Upper lobe of left lung (tissue), 6 donors: Measurements from ENCODE around the gene RPAP2. TPM values are rescaled to one million over a fixed set of nuclear protein-coding genes. Genes with fewer than 3 reads are reported as not detected.

ENCODE experiments used
- ATAC-seq, 2 donors: fragments of 200-7000 bp; cut with Tn5 transposase; one replicate each; pipeline ENCODE4 v1.9.1; 2022; ENCODE audit warnings: mild to moderate bottlenecking in 2 of 2, moderate library complexity in 2 of 2; ENCODE audit not compliant: low FRiP score in 2 of 2
- DNase-seq, 2 donors: peaks; one replicate each; pipeline ENCODE4 v3.0.0-alpha.2; 2019 to 2020
- H3K27ac ChIP-seq, 4 donors: fragments of 200-600 bp; sonication (generic); one replicate each; pipeline ENCODE4 v1.5.1; 2016 to 2019
- H3K27me3 ChIP-seq, 4 donors: fragments of 200-600 bp; sonication (generic); one replicate each; pipeline ENCODE4 v1.5.1; 2017 to 2019
- H3K36me3 ChIP-seq, 4 donors: fragments of 200-600 bp; sonication (generic); one replicate each; pipeline ENCODE4 v1.5.1; 2016 to 2019
- H3K4me1 ChIP-seq, 4 donors: fragments of 200-600 bp; sonication (generic); one replicate each; pipeline ENCODE4 v1.5.1; 2018 to 2019
- H3K4me3 ChIP-seq, 4 donors: fragments of 200-600 bp; sonication (generic); one replicate each; pipeline ENCODE4 v1.5.1; 2017 to 2019; ENCODE audit warnings: mild to moderate bottlenecking in 2 of 4, moderate library complexity in 1 of 4
- H3K9me3 ChIP-seq, 4 donors: fragments of 200-600 bp; sonication (generic); one replicate each; pipeline ENCODE4 v1.5.1; 2018 to 2019
- EP300 ChIP-seq, 4 donors: sonication (generic); formaldehyde crosslinking; IDR thresholded peaks; one replicate each; pipeline ENCODE4 v1.5.1; 2017; ENCODE audit warnings: antibody characterized with exemption in 4 of 4, control low read depth in 2 of 4
- POLR2A ChIP-seq, 4 donors: fragments of 450-650 bp; IDR thresholded peaks; one replicate each; pipeline ENCODE4 v1.5.1; 2016 to 2017; ENCODE audit warnings: antibody characterized with exemption in 4 of 4, mild to moderate bottlenecking in 2 of 4
- POLR2AphosphoS5 ChIP-seq, 2 donors: sonication (generic); formaldehyde crosslinking; IDR thresholded peaks; one replicate each; pipeline ENCODE4 v1.5.1; 2017; ENCODE audit warnings: antibody characterized with exemption in 2 of 2
- WGBS, 2 donors: methylation state at CpG; one replicate each; pipeline ENCODE4 v1.1.5; 2017 to 2018; 5-methylcytosine and 5-hydroxymethylcytosine counted together
- total RNA-seq, 6 donors: library from RNA; depleted of rRNA in 4 of 6; stranded (reverse); fragments of >200 nt in 4 of 6; gene quantifications; one replicate each; pipeline versions ENCODE4 v1.1.0 to v1.2.1, GENCODE V29; 2016 to 2021
- TF ChIP-seq, protein P1 (sequence below), 6 experiments: fragments of 450-650 bp in 4 of 6; fragments of 200-600 bp in 2 of 6; sonication (generic) in 2 of 6; IDR thresholded peaks; one replicate each; pipeline ENCODE4 v1.5.1; 2016 to 2019; ENCODE audit warnings: antibody characterized with exemption in 6 of 6
- donor health status: DM: no; HTN: no; CAD: no; lungs with moderate emphysema.
- donor health status: DM: no; HTN: yes; CAD: no; lungs with severe emphysema.

The RPAP2 gene
- total RNA-seq, 6 donors from 2014 or later, result 3.6 to 15.8 (median 5.6) TPM

DNA sequence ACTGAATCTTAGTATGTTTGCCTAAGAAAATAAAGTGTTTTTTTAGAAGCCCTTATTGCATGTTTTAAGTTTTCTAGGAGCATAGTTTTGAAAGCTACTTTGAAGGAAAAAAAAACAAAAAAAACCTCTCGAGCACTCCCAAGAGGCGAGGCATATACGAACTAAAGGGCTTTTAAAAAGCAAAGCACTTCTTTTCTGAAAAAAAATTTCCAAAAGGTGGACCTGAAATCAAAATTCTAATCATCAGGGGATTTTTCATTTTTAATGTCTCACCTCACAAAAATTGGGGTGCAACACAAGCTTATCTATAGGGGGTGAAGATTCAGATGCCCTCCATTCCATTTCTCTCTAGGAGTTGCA lies 666 bp upstream of the RPAP2 start:
- H3K27ac ChIP-seq, result peak overlapping the region; percentile 86 to 98 (median 92)
- DNase-seq, result no peak
- H3K27me3 ChIP-seq, result no peaks in the 10 kb centered on the region
- H3K9me3 ChIP-seq, result no peaks in the 10 kb centered on the region
- H3K4me3 ChIP-seq, result peak overlapping the region; percentile 27 to 80 (median 77)
- peaks cover 0 to 10% (median 0%) of the 10 kb centered on the region in 4 donors for H3K36me3 ChIP-seq
- TF ChIP-seq POLR2A (IDR thresholded peaks at IDR 0.05), result no peak
- peaks cover 11 to 18% (median 15%) of the 10 kb centered on the region in 4 donors for H3K4me1 ChIP-seq
- no peak for ATAC-seq
- 12 to 26% methylated on average over 3 of the region's 3 CpGs for WGBS, 2 donors

DNA sequence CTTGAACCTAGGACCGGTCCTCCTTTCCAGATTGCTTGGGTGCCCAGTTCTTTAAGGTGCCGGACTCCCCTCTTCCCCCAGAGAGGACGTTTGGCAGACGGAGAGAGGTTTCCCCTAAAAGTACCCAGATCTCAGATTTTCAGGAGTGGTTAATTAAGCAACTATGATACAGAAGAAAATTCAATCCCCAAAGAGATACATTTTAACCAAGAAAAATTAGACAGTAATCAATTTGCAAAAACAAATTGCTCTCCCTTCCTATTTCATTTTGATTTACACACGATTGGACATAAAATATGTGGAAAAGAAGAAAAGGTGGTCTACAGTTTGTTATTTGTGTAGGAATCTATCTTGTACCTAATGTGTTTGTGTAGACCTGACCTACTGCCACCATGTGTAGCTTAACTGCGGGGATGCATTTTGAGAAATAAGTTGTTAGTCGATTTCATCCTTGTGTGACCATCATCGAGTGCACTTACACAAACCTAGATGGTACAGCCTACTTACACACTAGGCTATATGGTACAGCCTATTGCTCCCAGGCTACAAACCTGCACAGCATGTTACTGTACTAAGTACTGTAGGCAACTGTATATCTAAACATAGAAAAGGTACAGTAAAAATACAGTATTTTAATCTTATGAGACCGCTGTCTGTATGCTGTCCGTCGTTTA lies 755 bp downstream of the RPAP2 start:
- Histone ChIP-seq H3K4me1 (peaks cover 11 to 18% (median 15%) of the 10 kb centered on the region in 4 donors), H3K4me3 (peak overlapping the region; percentile 27 to 80 (median 77)), H3K36me3 (peaks cover 0 to 20% (median 0%) of the 10 kb centered on the region in 4 donors), H3K27me3 (no peaks in the 10 kb centered on the region), H3K27ac (peak overlapping the region; percentile 86 to 98 (median 92)), H3K9me3 (no peaks in the 10 kb centered on the region)
- WGBS, 2 donors, result 39 to 44% methylated on average over 11 of the region's 11 CpGs
- ATAC-seq (no peak), DNase-seq (no peak)
- TF ChIP-seq POLR2A (IDR thresholded peaks at IDR 0.05) (no peak), POLR2AphosphoS5 (IDR thresholded peaks at IDR 0.05) (no peak), EP300 (IDR thresholded peaks at IDR 0.05) (no peak)
- TF ChIP-seq, protein P1, sequence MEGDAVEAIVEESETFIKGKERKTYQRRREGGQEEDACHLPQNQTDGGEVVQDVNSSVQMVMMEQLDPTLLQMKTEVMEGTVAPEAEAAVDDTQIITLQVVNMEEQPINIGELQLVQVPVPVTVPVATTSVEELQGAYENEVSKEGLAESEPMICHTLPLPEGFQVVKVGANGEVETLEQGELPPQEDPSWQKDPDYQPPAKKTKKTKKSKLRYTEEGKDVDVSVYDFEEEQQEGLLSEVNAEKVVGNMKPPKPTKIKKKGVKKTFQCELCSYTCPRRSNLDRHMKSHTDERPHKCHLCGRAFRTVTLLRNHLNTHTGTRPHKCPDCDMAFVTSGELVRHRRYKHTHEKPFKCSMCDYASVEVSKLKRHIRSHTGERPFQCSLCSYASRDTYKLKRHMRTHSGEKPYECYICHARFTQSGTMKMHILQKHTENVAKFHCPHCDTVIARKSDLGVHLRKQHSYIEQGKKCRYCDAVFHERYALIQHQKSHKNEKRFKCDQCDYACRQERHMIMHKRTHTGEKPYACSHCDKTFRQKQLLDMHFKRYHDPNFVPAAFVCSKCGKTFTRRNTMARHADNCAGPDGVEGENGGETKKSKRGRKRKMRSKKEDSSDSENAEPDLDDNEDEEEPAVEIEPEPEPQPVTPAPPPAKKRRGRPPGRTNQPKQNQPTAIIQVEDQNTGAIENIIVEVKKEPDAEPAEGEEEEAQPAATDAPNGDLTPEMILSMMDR (IDR thresholded peaks at IDR 0.05), result no peak

DNA sequence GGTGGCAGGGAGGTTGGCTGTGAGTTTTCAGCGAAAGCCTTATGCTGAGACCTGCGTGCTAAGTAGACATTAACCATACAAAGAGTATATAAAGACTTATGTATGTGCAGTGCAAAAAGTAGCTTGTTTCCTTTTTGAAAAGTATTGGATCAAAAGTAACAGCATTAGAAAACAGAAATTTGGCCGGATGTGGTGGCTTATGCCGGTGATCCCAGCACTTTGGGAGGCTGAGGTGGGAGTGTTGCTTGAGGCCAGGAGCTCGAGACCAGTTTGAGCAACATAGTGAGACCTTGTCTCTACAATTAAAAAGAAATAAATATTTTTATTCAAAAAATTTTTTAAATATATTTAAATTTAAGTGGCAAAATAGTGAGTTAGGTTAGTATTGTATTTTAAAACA lies 2.2 kb downstream of the RPAP2 start:
- ATAC-seq (no peak), DNase-seq (no peak)
- H3K9me3 ChIP-seq, result no peaks in the 10 kb centered on the region
- H3K4me1 ChIP-seq, result peaks cover 11 to 18% (median 15%) of the 10 kb centered on the region in 4 donors
- H3K36me3 ChIP-seq, result peaks cover 0 to 22% (median 2%) of the 10 kb centered on the region in 4 donors
- no peak for TF ChIP-seq POLR2AphosphoS5 (IDR thresholded peaks at IDR 0.05)
- TF ChIP-seq EP300 (IDR thresholded peaks at IDR 0.05), result no peak
- no peak for TF ChIP-seq POLR2A (IDR thresholded peaks at IDR 0.05)
- H3K27ac ChIP-seq, result no peak overlapping the region
- H3K4me3 ChIP-seq, result no peak overlapping the region
- no peaks in the 10 kb centered on the region for H3K27me3 ChIP-seq
- 96 to 97% methylated on average over 5 of the region's 5 CpGs for WGBS, 2 donors

DNA sequence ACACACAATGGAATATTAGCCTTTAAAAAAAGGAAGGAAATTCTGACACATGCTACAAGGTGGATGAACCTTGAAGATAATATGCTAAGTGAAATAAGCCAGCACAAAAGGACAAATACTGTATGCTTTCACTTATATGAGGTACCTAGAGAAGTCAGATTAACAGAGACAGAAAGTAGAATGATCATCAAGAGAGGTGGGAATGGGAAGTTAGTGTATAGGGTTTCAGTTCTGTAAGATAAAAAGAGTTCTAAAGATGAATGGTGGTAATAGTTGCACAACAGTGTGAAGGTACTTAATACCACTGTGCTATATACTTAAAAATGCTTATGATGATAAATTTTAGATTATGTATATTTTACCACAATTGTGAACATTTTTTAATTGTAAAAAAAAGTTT lies 7.2 kb downstream of the RPAP2 start:
- Histone ChIP-seq H3K36me3 (peaks cover 0 to 31% (median 2%) of the 10 kb centered on the region in 4 donors), H3K27ac (no peak overlapping the region), H3K9me3 (no peaks in the 10 kb centered on the region), H3K27me3 (no peaks in the 10 kb centered on the region), H3K4me1 (peaks cover 0 to 3% (median 0%) of the 10 kb centered on the region in 4 donors), H3K4me3 (no peak overlapping the region)
- DNase-seq (no peak), ATAC-seq (no peak)
- TF ChIP-seq, protein P1 (IDR thresholded peaks at IDR 0.05), result no peak
- TF ChIP-seq POLR2AphosphoS5 (IDR thresholded peaks at IDR 0.05) (no peak), EP300 (IDR thresholded peaks at IDR 0.05) (no peak), POLR2A (IDR thresholded peaks at IDR 0.05) (no peak)

DNA sequence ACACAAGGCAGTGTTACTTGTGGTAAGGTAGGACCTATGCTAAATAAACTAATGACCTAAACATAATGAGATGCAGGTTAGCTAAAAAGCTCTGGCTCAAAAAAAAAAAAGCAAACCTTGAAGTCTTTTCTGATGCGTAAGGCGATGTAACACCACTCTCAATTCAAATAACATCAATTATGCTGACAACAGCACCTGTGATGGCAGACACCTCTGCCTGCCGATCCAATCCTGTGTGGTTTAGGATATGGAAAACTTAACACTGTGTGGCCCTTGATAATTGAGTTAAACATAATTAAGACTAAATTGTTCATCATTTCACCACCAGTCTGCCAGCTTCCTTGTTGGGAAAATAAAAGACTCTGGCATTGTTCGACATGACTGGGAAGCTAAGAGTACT lies 9.1 kb downstream of the RPAP2 start:
- Histone ChIP-seq H3K9me3 (no peaks in the 10 kb centered on the region), H3K36me3 (peaks cover 0 to 42% (median 2%) of the 10 kb centered on the region in 4 donors), H3K4me3 (no peak overlapping the region), H3K27me3 (no peaks in the 10 kb centered on the region), H3K27ac (no peak overlapping the region), H3K4me1 (no peaks in the 10 kb centered on the region)
- no peak for TF ChIP-seq POLR2AphosphoS5 (IDR thresholded peaks at IDR 0.05)
- TF ChIP-seq, protein P1 (IDR thresholded peaks at IDR 0.05), result no peak
- no peak for TF ChIP-seq POLR2A (IDR thresholded peaks at IDR 0.05)
- no peak for TF ChIP-seq EP300 (IDR thresholded peaks at IDR 0.05)
- ATAC-seq, result no peak
- WGBS, 2 donors, result 89 to 90% methylated on average over 4 of the region's 4 CpGs
- DNase-seq, result no peak

DNA sequence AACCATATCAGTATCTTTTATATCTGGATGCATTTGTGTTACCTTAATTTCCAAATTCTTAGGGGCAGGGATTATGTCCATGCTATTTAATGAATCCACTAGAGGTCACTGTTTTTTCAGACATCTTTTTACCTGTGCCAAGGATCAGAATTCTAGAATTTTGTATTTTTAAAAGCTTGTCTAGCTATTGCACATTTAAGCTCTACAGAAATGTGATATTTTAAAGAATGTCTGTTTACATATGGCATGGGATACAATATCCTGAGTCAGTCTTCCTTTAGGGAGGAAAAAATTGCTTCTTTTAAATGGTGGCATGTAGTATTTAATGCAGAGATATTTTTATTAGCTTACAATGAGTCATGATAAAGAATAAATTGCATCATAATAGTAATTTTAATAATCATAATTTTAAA lies 11.3 kb downstream of the RPAP2 start:
- Histone ChIP-seq H3K36me3 (peaks cover 0 to 27% (median 0%) of the 10 kb centered on the region in 4 donors), H3K27me3 (no peaks in the 10 kb centered on the region), H3K4me3 (no peak overlapping the region), H3K9me3 (no peaks in the 10 kb centered on the region), H3K4me1 (no peaks in the 10 kb centered on the region), H3K27ac (no peak overlapping the region)
- peak in 1 of 2 donors; percentile 36 for ATAC-seq
- no peak for DNase-seq
- no peak for TF ChIP-seq EP300 (IDR thresholded peaks at IDR 0.05)
- TF ChIP-seq, protein P1 (IDR thresholded peaks at IDR 0.05), result peak in 5 of 6 experiments; percentile 36 to 47 (median 41)
